ENCODE measurements around the gene EXOC3L1. TPM values are rescaled to one million over a fixed set of nuclear protein-coding genes. Genes with fewer than 3 reads are reported as not detected.

Gene EXOC3L1
- total RNA-seq, 1 experiment from 2014 or later, result 4.0 TPM

DNA sequence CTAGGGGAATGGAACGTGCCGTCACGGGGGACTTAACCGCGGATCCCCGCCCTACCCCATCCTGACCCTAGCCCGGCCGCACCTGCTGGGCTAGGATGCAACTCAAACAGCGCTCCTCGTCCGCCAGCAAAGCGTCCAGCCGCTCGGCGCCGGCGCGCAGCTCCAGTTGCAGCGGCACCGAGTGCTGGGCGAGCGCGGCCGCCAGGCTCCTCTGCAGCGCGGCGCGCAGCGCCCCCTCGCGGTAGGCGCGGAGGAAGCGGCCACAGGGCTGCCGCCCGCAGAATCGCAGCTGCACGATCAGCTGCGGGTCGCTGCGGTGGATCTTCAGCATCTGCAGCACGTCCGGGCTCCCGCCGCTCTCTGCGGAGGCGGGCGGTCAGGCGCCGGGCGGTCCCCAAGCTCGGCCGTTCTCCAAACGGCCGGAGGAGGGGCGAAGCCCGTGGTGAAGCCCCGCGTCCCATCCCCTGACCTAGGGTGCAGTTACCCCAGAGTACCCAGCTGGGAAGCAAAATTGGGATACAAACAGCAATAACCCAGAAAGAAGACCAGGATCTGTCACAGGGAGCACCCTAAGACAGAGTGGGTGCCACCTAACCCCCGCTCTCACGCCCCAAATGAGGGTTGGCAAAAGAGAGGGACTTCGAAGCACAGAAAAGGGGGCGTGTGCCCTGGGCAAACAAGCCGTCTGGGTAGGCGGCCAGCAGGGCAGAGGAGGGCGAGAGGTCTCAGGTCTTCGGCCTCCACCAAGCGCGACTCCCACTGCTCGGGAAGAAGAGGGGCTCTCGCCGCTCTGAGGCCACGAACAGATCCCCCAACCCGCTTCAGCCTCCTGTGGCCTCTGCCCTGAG is 34.4 kb downstream of the EXOC3L1 start:
- Mint-ChIP-seq H3K4me3 (peak overlapping the region; percentile 70), H3K27me3 (ENCODE audit: low read depth) (peaks cover 97% of the 10 kb centered on the region), H3K36me3 (no peaks in the 10 kb centered on the region), H3K4me1 (peaks cover 21% of the 10 kb centered on the region), H3K27ac (no peak overlapping the region), H3K9me3 (no peaks in the 10 kb centered on the region)
- ATAC-seq (peak; percentile 36), DNase-seq (ENCODE audit: low spot score) (peak; percentile 88)
- ChIA-PET CTCF (interaction anchor here (0.6 to 15.3 kb wide), 84 partner anchors 11 to 468 kb away, joined by 3 to 386 read pairs (median 5); partner anchors contain the start of genes CBFB, CES3, E2F4 and ELMO3), POLR2A (interaction anchor here (0.5 to 1.2 kb wide), 5 partner anchors 13 to 647 kb away, joined by 3 to 5 read pairs (median 4); no protein-coding TSS in a partner anchor)
- TF ChIP-seq, protein P1, sequence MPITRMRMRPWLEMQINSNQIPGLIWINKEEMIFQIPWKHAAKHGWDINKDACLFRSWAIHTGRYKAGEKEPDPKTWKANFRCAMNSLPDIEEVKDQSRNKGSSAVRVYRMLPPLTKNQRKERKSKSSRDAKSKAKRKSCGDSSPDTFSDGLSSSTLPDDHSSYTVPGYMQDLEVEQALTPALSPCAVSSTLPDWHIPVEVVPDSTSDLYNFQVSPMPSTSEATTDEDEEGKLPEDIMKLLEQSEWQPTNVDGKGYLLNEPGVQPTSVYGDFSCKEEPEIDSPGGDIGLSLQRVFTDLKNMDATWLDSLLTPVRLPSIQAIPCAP (CRISPR knock-in tag; IDR thresholded peaks at IDR 0.05), result no peak
- TF ChIP-seq, protein P2, sequence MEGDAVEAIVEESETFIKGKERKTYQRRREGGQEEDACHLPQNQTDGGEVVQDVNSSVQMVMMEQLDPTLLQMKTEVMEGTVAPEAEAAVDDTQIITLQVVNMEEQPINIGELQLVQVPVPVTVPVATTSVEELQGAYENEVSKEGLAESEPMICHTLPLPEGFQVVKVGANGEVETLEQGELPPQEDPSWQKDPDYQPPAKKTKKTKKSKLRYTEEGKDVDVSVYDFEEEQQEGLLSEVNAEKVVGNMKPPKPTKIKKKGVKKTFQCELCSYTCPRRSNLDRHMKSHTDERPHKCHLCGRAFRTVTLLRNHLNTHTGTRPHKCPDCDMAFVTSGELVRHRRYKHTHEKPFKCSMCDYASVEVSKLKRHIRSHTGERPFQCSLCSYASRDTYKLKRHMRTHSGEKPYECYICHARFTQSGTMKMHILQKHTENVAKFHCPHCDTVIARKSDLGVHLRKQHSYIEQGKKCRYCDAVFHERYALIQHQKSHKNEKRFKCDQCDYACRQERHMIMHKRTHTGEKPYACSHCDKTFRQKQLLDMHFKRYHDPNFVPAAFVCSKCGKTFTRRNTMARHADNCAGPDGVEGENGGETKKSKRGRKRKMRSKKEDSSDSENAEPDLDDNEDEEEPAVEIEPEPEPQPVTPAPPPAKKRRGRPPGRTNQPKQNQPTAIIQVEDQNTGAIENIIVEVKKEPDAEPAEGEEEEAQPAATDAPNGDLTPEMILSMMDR (IDR thresholded peaks at IDR 0.05), result peak; percentile 97
- TF ChIP-seq ZNF138 (CRISPR knock-in tag; conservative IDR thresholded peaks at IDR 0.05), result 0 out of 2 replicates have a peak, but pooled peaks have one; percentile 45
- TF ChIP-seq ZNF416 (CRISPR knock-in tag; IDR thresholded peaks at IDR 0.05), result no peak
- peak; percentile 56; the same call in 1 of the 2 replicates for TF ChIP-seq GABPB1 (CRISPR knock-in tag; IDR thresholded peaks at IDR 0.05)
- TF ChIP-seq, protein P3, sequence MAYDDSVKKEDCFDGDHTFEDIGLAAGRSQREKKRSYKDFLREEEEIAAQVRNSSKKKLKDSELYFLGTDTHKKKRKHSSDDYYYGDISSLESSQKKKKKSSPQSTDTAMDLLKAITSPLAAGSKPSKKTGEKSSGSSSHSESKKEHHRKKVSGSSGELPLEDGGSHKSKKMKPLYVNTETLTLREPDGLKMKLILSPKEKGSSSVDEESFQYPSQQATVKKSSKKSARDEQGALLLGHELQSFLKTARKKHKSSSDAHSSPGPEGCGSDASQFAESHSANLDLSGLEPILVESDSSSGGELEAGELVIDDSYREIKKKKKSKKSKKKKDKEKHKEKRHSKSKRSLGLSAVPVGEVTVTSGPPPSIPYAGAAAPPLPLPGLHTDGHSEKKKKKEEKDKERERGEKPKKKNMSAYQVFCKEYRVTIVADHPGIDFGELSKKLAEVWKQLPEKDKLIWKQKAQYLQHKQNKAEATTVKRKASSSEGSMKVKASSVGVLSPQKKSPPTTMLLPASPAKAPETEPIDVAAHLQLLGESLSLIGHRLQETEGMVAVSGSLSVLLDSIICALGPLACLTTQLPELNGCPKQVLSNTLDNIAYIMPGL (CRISPR knock-in tag; IDR thresholded peaks at IDR 0.05), result peak; percentile 98
- TF ChIP-seq KAT7 (CRISPR knock-in tag; IDR thresholded peaks at IDR 0.05; ENCODE audit: borderline replicate concordance), result peak; percentile 62; the same call in 1 of the 2 replicates
- 0 out of 2 replicates have a peak, but pooled peaks have one; percentile 59 for TF ChIP-seq FOXK1 (CRISPR knock-in tag; IDR thresholded peaks at IDR 0.05)
- TF ChIP-seq, protein P4, sequence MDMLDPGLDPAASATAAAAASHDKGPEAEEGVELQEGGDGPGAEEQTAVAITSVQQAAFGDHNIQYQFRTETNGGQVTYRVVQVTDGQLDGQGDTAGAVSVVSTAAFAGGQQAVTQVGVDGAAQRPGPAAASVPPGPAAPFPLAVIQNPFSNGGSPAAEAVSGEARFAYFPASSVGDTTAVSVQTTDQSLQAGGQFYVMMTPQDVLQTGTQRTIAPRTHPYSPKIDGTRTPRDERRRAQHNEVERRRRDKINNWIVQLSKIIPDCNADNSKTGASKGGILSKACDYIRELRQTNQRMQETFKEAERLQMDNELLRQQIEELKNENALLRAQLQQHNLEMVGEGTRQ (CRISPR knock-in tag; IDR thresholded peaks at IDR 0.05), result 0 out of 2 replicates have a peak, but pooled peaks have one; percentile 30
- no peak for TF ChIP-seq SMAD4 (CRISPR knock-in tag; IDR thresholded peaks at IDR 0.05)
- TF ChIP-seq, protein P5, sequence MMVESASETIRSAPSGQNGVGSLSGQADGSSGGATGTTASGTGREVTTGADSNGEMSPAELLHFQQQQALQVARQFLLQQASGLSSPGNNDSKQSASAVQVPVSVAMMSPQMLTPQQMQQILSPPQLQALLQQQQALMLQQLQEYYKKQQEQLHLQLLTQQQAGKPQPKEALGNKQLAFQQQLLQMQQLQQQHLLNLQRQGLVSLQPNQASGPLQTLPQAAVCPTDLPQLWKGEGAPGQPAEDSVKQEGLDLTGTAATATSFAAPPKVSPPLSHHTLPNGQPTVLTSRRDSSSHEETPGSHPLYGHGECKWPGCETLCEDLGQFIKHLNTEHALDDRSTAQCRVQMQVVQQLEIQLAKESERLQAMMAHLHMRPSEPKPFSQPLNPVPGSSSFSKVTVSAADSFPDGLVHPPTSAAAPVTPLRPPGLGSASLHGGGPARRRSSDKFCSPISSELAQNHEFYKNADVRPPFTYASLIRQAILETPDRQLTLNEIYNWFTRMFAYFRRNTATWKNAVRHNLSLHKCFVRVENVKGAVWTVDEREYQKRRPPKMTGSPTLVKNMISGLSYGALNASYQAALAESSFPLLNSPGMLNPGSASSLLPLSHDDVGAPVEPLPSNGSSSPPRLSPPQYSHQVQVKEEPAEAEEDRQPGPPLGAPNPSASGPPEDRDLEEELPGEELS (CRISPR knock-in tag; IDR thresholded peaks at IDR 0.05), result 0 out of 2 replicates have a peak, but pooled peaks have one; percentile 54
- TF ChIP-seq SP1 (CRISPR knock-in tag; conservative IDR thresholded peaks at IDR 0.05), result peak; percentile 53; the same call in 1 of the 2 replicates
- TF ChIP-seq ETV6 (CRISPR knock-in tag; IDR thresholded peaks at IDR 0.05), result peak; percentile 75; the same call in 1 of the 2 replicates
- TF ChIP-seq, protein P6, sequence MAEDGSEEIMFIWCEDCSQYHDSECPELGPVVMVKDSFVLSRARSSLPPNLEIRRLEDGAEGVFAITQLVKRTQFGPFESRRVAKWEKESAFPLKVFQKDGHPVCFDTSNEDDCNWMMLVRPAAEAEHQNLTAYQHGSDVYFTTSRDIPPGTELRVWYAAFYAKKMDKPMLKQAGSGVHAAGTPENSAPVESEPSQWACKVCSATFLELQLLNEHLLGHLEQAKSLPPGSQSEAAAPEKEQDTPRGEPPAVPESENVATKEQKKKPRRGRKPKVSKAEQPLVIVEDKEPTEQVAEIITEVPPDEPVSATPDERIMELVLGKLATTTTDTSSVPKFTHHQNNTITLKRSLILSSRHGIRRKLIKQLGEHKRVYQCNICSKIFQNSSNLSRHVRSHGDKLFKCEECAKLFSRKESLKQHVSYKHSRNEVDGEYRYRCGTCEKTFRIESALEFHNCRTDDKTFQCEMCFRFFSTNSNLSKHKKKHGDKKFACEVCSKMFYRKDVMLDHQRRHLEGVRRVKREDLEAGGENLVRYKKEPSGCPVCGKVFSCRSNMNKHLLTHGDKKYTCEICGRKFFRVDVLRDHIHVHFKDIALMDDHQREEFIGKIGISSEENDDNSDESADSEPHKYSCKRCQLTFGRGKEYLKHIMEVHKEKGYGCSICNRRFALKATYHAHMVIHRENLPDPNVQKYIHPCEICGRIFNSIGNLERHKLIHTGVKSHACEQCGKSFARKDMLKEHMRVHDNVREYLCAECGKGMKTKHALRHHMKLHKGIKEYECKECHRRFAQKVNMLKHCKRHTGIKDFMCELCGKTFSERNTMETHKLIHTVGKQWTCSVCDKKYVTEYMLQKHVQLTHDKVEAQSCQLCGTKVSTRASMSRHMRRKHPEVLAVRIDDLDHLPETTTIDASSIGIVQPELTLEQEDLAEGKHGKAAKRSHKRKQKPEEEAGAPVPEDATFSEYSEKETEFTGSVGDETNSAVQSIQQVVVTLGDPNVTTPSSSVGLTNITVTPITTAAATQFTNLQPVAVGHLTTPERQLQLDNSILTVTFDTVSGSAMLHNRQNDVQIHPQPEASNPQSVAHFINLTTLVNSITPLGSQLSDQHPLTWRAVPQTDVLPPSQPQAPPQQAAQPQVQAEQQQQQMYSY (CRISPR knock-in tag; IDR thresholded peaks at IDR 0.05), result 0 out of 2 replicates have a peak, but pooled peaks have one; percentile 29
- TF ChIP-seq ZBTB21 (CRISPR knock-in tag; IDR thresholded peaks at IDR 0.05; ENCODE audit: borderline replicate concordance), result peak; percentile 60; the same call in 1 of the 2 replicates
- TF ChIP-seq, protein P7, sequence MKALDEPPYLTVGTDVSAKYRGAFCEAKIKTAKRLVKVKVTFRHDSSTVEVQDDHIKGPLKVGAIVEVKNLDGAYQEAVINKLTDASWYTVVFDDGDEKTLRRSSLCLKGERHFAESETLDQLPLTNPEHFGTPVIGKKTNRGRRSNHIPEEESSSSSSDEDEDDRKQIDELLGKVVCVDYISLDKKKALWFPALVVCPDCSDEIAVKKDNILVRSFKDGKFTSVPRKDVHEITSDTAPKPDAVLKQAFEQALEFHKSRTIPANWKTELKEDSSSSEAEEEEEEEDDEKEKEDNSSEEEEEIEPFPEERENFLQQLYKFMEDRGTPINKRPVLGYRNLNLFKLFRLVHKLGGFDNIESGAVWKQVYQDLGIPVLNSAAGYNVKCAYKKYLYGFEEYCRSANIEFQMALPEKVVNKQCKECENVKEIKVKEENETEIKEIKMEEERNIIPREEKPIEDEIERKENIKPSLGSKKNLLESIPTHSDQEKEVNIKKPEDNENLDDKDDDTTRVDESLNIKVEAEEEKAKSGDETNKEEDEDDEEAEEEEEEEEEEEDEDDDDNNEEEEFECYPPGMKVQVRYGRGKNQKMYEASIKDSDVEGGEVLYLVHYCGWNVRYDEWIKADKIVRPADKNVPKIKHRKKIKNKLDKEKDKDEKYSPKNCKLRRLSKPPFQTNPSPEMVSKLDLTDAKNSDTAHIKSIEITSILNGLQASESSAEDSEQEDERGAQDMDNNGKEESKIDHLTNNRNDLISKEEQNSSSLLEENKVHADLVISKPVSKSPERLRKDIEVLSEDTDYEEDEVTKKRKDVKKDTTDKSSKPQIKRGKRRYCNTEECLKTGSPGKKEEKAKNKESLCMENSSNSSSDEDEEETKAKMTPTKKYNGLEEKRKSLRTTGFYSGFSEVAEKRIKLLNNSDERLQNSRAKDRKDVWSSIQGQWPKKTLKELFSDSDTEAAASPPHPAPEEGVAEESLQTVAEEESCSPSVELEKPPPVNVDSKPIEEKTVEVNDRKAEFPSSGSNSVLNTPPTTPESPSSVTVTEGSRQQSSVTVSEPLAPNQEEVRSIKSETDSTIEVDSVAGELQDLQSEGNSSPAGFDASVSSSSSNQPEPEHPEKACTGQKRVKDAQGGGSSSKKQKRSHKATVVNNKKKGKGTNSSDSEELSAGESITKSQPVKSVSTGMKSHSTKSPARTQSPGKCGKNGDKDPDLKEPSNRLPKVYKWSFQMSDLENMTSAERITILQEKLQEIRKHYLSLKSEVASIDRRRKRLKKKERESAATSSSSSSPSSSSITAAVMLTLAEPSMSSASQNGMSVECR (CRISPR knock-in tag; IDR thresholded peaks at IDR 0.05; ENCODE audit: borderline replicate concordance), result peak; percentile 12; the same call in 1 of the 2 replicates
- TF ChIP-seq, protein P8, sequence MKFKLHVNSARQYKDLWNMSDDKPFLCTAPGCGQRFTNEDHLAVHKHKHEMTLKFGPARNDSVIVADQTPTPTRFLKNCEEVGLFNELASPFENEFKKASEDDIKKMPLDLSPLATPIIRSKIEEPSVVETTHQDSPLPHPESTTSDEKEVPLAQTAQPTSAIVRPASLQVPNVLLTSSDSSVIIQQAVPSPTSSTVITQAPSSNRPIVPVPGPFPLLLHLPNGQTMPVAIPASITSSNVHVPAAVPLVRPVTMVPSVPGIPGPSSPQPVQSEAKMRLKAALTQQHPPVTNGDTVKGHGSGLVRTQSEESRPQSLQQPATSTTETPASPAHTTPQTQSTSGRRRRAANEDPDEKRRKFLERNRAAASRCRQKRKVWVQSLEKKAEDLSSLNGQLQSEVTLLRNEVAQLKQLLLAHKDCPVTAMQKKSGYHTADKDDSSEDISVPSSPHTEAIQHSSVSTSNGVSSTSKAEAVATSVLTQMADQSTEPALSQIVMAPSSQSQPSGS (CRISPR knock-in tag; IDR thresholded peaks at IDR 0.05; ENCODE audit: borderline replicate concordance, low read depth), result no peak
